ENCODE measurements around the gene ZNF785.
A peak's percentile ranks its signal among the peaks of the same experiment; 100 is the strongest.
"Not testable (repeated sequence)": the region's sequence is repeated elsewhere in the genome, so short reads cannot be mapped to it uniquely, and the experiment has no call there.

Gene ZNF785

GRCh38 chr16:30539986-30540526 lies 45.4 kb downstream of the ZNF785 start:
- FAIRE-seq; DNase-seq (ENCODE audit: low spot score): not testable (repeated sequence)

GRCh38 chr16:30539000-30539964 lies 46.2 kb downstream of the ZNF785 start:
- no peak for FAIRE-seq

GRCh38 chr16:30536391-30537024 lies 49.0 kb downstream of the ZNF785 start:
- FAIRE-seq, result not testable (repeated sequence)

More at GRCh38 chr16:30539000-30539964, 46.2 kb downstream of the ZNF785 start:
- DNase-seq (ENCODE audit: low spot score), result no peak

GRCh38 chr16:30535777-30536190 lies 49.7 kb downstream of the ZNF785 start:
- DNase-seq (ENCODE audit: low spot score), result peak; percentile 73
- no peak for FAIRE-seq

More at GRCh38 chr16:30536391-30537024, 49.0 kb downstream of the ZNF785 start:
- DNase-seq (ENCODE audit: low spot score), result not testable (repeated sequence)

GRCh38 chr16:30535106-30535776 lies 50.3 kb downstream of the ZNF785 start:
- no peak for FAIRE-seq
- no peak for DNase-seq (ENCODE audit: low spot score)

GRCh38 chr16:30534368-30535105 lies 51.0 kb downstream of the ZNF785 start, which contains the start of gene ZNF747:
TSS of gene ZNF747 (minus strand) at chr16:30534858. CDS start at chr16:30534679, 179 bp downstream.
- DNase-seq (ENCODE audit: low spot score), result peak; percentile 84
- no peak for FAIRE-seq

GRCh38 chr16:30533748-30534367 lies 51.6 kb downstream of the ZNF785 start:
- no peak for DNase-seq (ENCODE audit: low spot score)
- FAIRE-seq, result no peak

- FAIRE-seq, result no peak
- DNase-seq (ENCODE audit: low spot score), result no peak
Observed at GRCh38 chr16:30533146-30533522, 52.4 kb downstream of the ZNF785 start.

- DNase-seq (ENCODE audit: low spot score) (no peak), FAIRE-seq (no peak)
Observed at GRCh38 chr16:30532285-30533145, 53.0 kb downstream of the ZNF785 start.

Measured in urothelium cell line (cell line).